ENCODE measurements around the gene CACNA1C.

CACNA1C gene

GRCh38 chr12:2205996-2206395 lies 153.2 kb downstream of the CACNA1C start:
- no peak for DNase-seq (ENCODE audit: low spot score)

- DNase-seq (ENCODE audit: low spot score) = no peak
These were observed 156.2 kb downstream of the CACNA1C start for GRCh38 chr12:2208837-2209635.

GRCh38 chr12:2211119-2211518 lies 158.3 kb downstream of the CACNA1C start:
- no peak for DNase-seq (ENCODE audit: low spot score)

GRCh38 chr12:2212537-2212936 lies 159.8 kb downstream of the CACNA1C start:
- DNase-seq (ENCODE audit: low spot score) = no peak

- no peak for DNase-seq (ENCODE audit: low spot score)
These were observed 160.4 kb downstream of the CACNA1C start for GRCh38 chr12:2212971-2213869.

GRCh38 chr12:2214411-2214810 lies 161.6 kb downstream of the CACNA1C start:
- DNase-seq (ENCODE audit: low spot score) = no peak

- no peak for DNase-seq (ENCODE audit: low spot score)
These were observed 163.1 kb downstream of the CACNA1C start for GRCh38 chr12:2215709-2216560.

GRCh38 chr12:2218706-2219105 lies 165.9 kb downstream of the CACNA1C start:
- DNase-seq (ENCODE audit: low spot score) = no peak

GRCh38 chr12:2221030-2221621 lies 168.3 kb downstream of the CACNA1C start:
- no peak for DNase-seq (ENCODE audit: low spot score)

GRCh38 chr12:2222691-2223090 lies 169.9 kb downstream of the CACNA1C start:
- DNase-seq (ENCODE audit: low spot score) = no peak

GRCh38 chr12:2224961-2225360 lies 172.2 kb downstream of the CACNA1C start:
- no peak for DNase-seq (ENCODE audit: low spot score)

GRCh38 chr12:2225696-2226095 lies 172.9 kb downstream of the CACNA1C start:
- no peak for DNase-seq (ENCODE audit: low spot score)

- no peak for DNase-seq (ENCODE audit: low spot score)
These were observed 173.9 kb downstream of the CACNA1C start for GRCh38 chr12:2226641-2227040.

- no peak for DNase-seq (ENCODE audit: low spot score)
These were observed 174.6 kb downstream of the CACNA1C start for GRCh38 chr12:2227360-2227759.

GRCh38 chr12:2228535-2228934 lies 175.7 kb downstream of the CACNA1C start:
- no peak for DNase-seq (ENCODE audit: low spot score)

- peak; percentile 15 for DNase-seq (ENCODE audit: low spot score)
These were observed 177.1 kb downstream of the CACNA1C start for GRCh38 chr12:2229661-2230539.

- DNase-seq (ENCODE audit: low spot score) = no peak
These were observed 178.3 kb downstream of the CACNA1C start for GRCh38 chr12:2231011-2231595.

- no peak for DNase-seq (ENCODE audit: low spot score)
These were observed 179.2 kb downstream of the CACNA1C start for GRCh38 chr12:2231956-2232355.

GRCh38 chr12:2233034-2233433 lies 180.2 kb downstream of the CACNA1C start:
- no peak for DNase-seq (ENCODE audit: low spot score)

GRCh38 chr12:2234091-2234490 lies 181.3 kb downstream of the CACNA1C start:
- no peak for DNase-seq (ENCODE audit: low spot score)

Measured in germinal center (tissue), 1 donor.